Breast epithelium (tissue), 4 donors: ENCODE data around the gene TRIM36. TPM values are rescaled to one million over a fixed set of nuclear protein-coding genes. Genes with fewer than 3 reads are reported as not detected.

Experiments used
- DNase-seq, 2 donors: peaks; one replicate each; pipeline ENCODE4 v3.0.0-alpha.2; 2019; ENCODE audit warnings: low spot score in 2 of 2
- H3K27ac ChIP-seq, 2 donors: fragments of 200-600 bp; sonication (generic) in 1 of 2; one replicate each; pipeline ENCODE4 v1.5.1; 2016 to 2019; ENCODE audit warnings: mild to moderate bottlenecking in 1 of 2
- H3K27me3 ChIP-seq, 2 donors: fragments of 200-600 bp; sonication (generic) in 1 of 2; one replicate each; pipeline versions ENCODE4 v1.5.1 to v1.6.0; 2017 to 2019; ENCODE audit warnings: control low read depth in 1 of 2, mild to moderate bottlenecking in 1 of 2
- H3K36me3 ChIP-seq: fragments of 200-600 bp; one replicate; pipeline ENCODE4 v1.5.1; 2019
- H3K4me1 ChIP-seq, 2 donors: fragments of 200-600 bp; sonication (generic); one replicate each; pipeline ENCODE4 v1.5.1; 2016 to 2019; ENCODE audit warnings: control low read depth in 1 of 2
- H3K4me3 ChIP-seq, 3 donors: fragments of 200-600 bp; sonication (generic); 1 replicate in 2 of 3; 2 replicates in 1 of 3; pipeline ENCODE4 v1.5.1; 2016 to 2019; ENCODE audit warnings: mild to moderate bottlenecking in 3 of 3, moderate library complexity in 2 of 3
- H3K9me3 ChIP-seq, 2 donors: fragments of 200-600 bp; sonication (generic) in 1 of 2; one replicate each; pipeline ENCODE4 v1.5.1; 2016 to 2019; ENCODE audit warnings: control low read depth in 1 of 2
- POLR2A ChIP-seq: fragments of 450-650 bp; IDR thresholded peaks from one replicate; pipeline ENCODE4 v1.6.1; 2016; ENCODE audit warnings: antibody characterized with exemption, mild to moderate bottlenecking, moderate library complexity
- POLR2AphosphoS5 ChIP-seq, 3 donors: sonication (generic); formaldehyde crosslinking; IDR thresholded peaks; one replicate each; pipeline ENCODE4 v1.6.1; 2017; ENCODE audit warnings: antibody characterized with exemption in 3 of 3
- intact Hi-C: fragments of 100-400 bp; cut with DNase I; formaldehyde crosslinking; loops from one replicate; pipeline ENCODE4 v1.15.1; 2023; ENCODE audit warnings: low total_unique reads
- total RNA-seq, 3 donors: library from RNA; depleted of rRNA; stranded (reverse); fragments of >200 nt; gene quantifications; one replicate each; pipeline ENCODE4 v1.1.0, GENCODE V29; 2016
- TF ChIP-seq, protein P1 (sequence below), 3 donors: fragments of 450-650 bp; IDR thresholded peaks; one replicate each; pipeline ENCODE4 v1.5.1; 2016 to 2017; ENCODE audit warnings: antibody characterized with exemption in 3 of 3, mild to moderate bottlenecking in 3 of 3, moderate library complexity in 3 of 3

Gene TRIM36
- total RNA-seq, 3 donors from 2014 or later: 1.8 to 7.2 (median 6.9) TPM

DNA sequence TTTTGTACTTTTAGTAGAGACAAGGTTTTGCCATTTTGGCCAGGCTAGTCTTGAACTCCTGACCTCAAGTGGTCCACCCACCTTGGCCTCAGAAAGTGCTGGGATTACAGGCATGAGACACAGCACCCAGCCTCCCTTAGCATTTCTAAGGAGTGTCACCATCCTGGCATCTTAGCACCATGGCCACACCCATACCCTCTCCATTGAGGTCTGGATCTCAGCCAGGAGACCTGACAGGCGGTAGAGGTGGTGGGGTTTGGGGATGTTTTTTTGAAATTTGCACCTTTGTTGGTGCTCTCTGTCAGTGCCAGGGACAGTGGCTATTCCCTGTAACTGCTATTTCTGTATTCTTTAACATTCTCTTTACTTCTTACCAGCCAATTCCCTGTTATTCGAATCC lies 72.5 kb downstream of the TRIM36 start:
- no peak for DNase-seq
- intact Hi-C loops: no loop called here
- TF ChIP-seq POLR2AphosphoS5 (IDR thresholded peaks at IDR 0.05) (no peak), POLR2A (no peak)
- TF ChIP-seq, protein P1, sequence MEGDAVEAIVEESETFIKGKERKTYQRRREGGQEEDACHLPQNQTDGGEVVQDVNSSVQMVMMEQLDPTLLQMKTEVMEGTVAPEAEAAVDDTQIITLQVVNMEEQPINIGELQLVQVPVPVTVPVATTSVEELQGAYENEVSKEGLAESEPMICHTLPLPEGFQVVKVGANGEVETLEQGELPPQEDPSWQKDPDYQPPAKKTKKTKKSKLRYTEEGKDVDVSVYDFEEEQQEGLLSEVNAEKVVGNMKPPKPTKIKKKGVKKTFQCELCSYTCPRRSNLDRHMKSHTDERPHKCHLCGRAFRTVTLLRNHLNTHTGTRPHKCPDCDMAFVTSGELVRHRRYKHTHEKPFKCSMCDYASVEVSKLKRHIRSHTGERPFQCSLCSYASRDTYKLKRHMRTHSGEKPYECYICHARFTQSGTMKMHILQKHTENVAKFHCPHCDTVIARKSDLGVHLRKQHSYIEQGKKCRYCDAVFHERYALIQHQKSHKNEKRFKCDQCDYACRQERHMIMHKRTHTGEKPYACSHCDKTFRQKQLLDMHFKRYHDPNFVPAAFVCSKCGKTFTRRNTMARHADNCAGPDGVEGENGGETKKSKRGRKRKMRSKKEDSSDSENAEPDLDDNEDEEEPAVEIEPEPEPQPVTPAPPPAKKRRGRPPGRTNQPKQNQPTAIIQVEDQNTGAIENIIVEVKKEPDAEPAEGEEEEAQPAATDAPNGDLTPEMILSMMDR (IDR thresholded peaks at IDR 0.05): no peak
- H3K4me3 ChIP-seq: no peak overlapping the region
- H3K27ac ChIP-seq: no peak overlapping the region
- no peaks in the 10 kb centered on the region for H3K4me1 ChIP-seq
- no peaks in the 10 kb centered on the region for H3K27me3 ChIP-seq
- H3K36me3 ChIP-seq: no peaks in the 10 kb centered on the region
- no peaks in the 10 kb centered on the region for H3K9me3 ChIP-seq

DNA sequence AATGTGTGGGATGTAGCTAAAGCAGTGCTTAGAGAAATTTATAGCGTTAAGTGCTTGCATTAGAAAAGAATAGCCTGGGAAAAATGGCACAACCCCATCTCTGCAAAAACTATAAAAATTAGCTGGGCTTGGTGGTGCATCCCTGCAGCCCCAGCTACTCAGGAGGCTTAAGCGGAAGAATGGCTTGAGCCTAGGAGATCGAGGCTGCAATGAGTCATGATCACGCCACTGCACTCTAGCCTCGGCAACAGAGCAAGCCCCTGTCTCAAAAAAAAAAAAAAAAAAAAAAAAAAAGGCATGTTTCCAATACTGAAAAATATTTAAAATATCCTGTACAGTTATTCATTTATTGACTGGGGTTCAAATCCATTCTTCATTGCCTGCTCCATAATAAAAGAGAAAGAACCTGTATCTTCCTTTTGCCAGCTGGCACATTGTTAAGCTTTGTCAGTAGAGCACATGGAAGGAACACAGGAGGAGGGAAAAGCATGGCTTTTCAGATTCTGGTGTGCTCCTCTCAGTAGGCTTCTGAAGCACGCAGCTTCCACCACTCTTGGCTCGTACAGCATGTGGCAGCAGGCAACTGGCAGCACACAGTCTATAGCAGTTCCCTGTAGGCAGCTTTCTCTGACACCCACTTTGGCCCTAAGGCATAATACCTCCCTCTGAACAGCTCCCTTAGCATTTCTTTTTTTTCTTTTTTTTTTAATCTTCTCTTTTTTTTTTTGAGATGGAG lies 73.5 kb downstream of the TRIM36 start:
- TF ChIP-seq POLR2A (no peak), POLR2AphosphoS5 (IDR thresholded peaks at IDR 0.05) (no peak)
- TF ChIP-seq, protein P1 (IDR thresholded peaks at IDR 0.05): no peak
- Histone ChIP-seq H3K4me3 (no peak overlapping the region), H3K36me3 (no peaks in the 10 kb centered on the region), H3K4me1 (no peaks in the 10 kb centered on the region), H3K27ac (no peak overlapping the region), H3K27me3 (no peaks in the 10 kb centered on the region), H3K9me3 (no peaks in the 10 kb centered on the region)
- DNase-seq: no peak
- intact Hi-C loops: no loop called here

DNA sequence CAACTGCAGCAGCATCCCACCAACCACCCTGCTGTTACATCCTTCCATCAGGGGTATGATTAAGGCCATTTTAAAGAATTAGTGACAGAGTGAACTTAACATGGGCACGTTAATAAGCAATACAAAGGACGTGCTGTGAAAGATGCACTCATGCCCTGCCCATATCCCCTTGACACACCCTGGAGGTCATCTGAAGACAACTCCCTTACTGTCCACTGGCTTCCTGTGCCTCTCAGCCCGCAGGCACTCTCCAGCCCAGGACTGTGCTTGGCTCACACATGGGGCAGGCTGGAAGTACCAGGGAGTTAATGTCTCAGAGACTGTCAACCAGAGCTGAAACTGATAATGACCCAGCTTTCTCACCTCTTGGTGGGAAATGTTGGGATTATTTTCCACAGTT lies 81.8 kb downstream of the TRIM36 start:
- H3K36me3 ChIP-seq: no peaks in the 10 kb centered on the region
- H3K27me3 ChIP-seq: peaks cover 0 to 3% of the 10 kb centered on the region in 2 donors
- intact Hi-C loops: no loop called here
- no peaks in the 10 kb centered on the region for H3K4me1 ChIP-seq
- no peak overlapping the region for H3K27ac ChIP-seq
- no peak for DNase-seq
- no peak overlapping the region for H3K4me3 ChIP-seq
- TF ChIP-seq POLR2AphosphoS5 (IDR thresholded peaks at IDR 0.05) (no peak), POLR2A (no peak)
- TF ChIP-seq, protein P1 (IDR thresholded peaks at IDR 0.05): no peak
- no peaks in the 10 kb centered on the region for H3K9me3 ChIP-seq

DNA sequence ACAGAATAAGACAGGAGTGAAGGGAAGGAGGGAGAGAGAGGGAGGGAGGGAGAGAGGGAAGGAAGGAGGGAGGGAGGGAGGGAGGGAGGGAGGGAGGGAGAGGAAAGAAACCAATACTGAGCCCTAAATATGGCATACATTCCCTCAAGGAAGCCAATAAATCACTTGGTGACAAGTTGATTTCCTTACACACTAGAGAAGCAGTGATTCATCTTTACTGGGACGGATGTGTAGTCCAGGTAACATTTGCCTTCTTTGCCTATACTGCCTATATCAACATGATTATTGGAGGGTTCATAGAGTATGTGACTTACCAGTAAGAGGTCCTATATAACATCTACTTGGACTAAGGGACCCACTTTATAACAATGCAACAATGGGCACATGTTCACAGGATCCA lies 83.2 kb downstream of the TRIM36 start:
- Histone ChIP-seq H3K4me3 (no peak overlapping the region), H3K4me1 (no peaks in the 10 kb centered on the region), H3K9me3 (no peaks in the 10 kb centered on the region), H3K36me3 (no peaks in the 10 kb centered on the region), H3K27ac (no peak overlapping the region), H3K27me3 (peaks cover 0 to 3% of the 10 kb centered on the region in 2 donors)
- DNase-seq: no peak
- intact Hi-C loops: no loop called here
- TF ChIP-seq, protein P1 (IDR thresholded peaks at IDR 0.05): no peak
- TF ChIP-seq POLR2A (no peak), POLR2AphosphoS5 (IDR thresholded peaks at IDR 0.05) (no peak)

DNA sequence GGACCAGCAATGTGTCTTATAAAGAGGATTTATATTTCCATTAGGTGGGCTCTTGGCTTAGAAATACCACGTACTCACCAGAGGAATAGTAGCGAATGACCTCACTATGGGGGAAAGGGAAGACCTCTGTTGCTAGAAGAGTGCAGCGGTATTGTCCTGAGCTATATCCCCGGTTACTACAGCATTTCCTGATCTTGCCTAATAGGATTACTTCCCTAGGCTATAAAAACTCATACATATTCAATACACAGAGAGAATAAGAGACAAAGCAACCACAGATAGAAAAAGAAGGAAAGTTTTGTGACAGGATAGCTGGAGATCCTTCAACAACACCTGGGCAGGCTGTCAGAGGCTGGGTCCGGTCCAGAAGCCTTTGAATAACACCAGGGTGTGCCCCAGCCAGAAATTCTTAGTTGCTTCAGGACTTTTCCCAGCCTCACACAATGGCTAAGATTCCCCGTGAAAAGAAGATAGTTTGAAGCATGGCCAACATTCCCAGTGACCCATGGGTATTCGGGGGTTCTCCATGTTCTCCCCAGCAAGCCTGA lies 85.4 kb downstream of the TRIM36 start:
- TF ChIP-seq, protein P1 (IDR thresholded peaks at IDR 0.05): no peak
- TF ChIP-seq POLR2AphosphoS5 (IDR thresholded peaks at IDR 0.05): no peak
- no peak for TF ChIP-seq POLR2A
- Histone ChIP-seq H3K4me3 (no peak overlapping the region), H3K4me1 (no peaks in the 10 kb centered on the region), H3K27me3 (no peaks in the 10 kb centered on the region), H3K36me3 (no peaks in the 10 kb centered on the region), H3K9me3 (no peaks in the 10 kb centered on the region), H3K27ac (peak overlapping the region; percentile 25 to 36)
- DNase-seq: peak in 1 of 2 donors; percentile 45
- intact Hi-C loops: no loop called here
